ENCODE measurements around the gene WWOX. TPM values are rescaled to one million over a fixed set of nuclear protein-coding genes. Genes with fewer than 3 reads are reported as not detected.

Gene WWOX
- total RNA-seq, 5 donors from 2014 or later (not counting 1 experiment from before 2014, with no cell fraction given) = 21.2 to 26.0 (median 22.6) TPM

DNA sequence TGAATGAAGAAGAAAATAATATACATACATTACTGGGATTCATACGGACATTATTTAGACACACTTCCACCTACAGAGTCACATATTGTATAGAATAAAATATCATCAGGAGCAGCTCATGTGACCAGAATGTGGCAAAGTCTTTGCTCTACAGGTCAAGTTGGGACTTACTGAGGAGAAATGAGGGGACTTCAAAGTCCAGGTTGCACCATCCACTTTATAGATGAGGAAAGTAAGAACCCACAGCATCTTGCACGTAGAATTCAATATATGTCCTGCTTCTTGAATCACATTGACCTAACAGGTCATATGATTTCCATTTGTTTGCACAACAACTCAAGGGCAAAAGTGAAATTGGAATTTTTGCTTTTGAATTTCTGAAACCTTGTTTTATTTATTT lies 524.3 kb downstream of the WWOX start:
- H3K27me3 Mint-ChIP-seq = no peaks in the 10 kb centered on the region
- no peak overlapping the region for H3K4me3 ChIP-seq (ENCODE audit: control insufficient read depth in 1 of 2, extremely low read depth in 1 of 2, low read length in 1 of 2)
- H3K4me3 Mint-ChIP-seq = no peak overlapping the region
- DNase-seq (no peak), ATAC-seq (replicated peaks in 1 of 4) (no peak)
- H3K27me3 ChIP-seq (replicated peaks in 1 of 2; ENCODE audit: control insufficient read depth in 2 of 2, extremely low read depth in 1 of 2, insufficient read depth in 2 of 2, low read length in 1 of 2) = no peaks in the 10 kb centered on the region
- H3K36me3 ChIP-seq (ENCODE audit: control insufficient read depth in 2 of 2, extremely low read depth in 1 of 2, insufficient read depth in 1 of 2, low read length in 1 of 2) = no peaks in the 10 kb centered on the region
- CTCF ChIA-PET = no interaction called here
- H3K9me3 ChIP-seq = no peaks in the 10 kb centered on the region
- no peaks in the 10 kb centered on the region for H3K4me1 ChIP-seq (ENCODE audit: control insufficient read depth in 1 of 2, extremely low read depth in 1 of 2, insufficient read depth in 2 of 2, low read length in 2 of 2)
- no peak overlapping the region for H3K27ac Mint-ChIP-seq
- H3K9me3 Mint-ChIP-seq = peaks cover 4 to 15% (median 4%) of the 10 kb centered on the region in 3 donors
- H3K36me3 Mint-ChIP-seq = peaks cover 27% of the 10 kb centered on the region
- H3K27ac ChIP-seq (ENCODE audit: low read length) = no peak overlapping the region
- no CpG with 5 or more reads among the region's 2 CpGs for WGBS (ENCODE audit: insufficient coverage)
- POLR2A ChIA-PET = no interaction called here
- peaks cover 0 to 1% (median 0%) of the 10 kb centered on the region in 3 donors for H3K4me1 Mint-ChIP-seq

DNA sequence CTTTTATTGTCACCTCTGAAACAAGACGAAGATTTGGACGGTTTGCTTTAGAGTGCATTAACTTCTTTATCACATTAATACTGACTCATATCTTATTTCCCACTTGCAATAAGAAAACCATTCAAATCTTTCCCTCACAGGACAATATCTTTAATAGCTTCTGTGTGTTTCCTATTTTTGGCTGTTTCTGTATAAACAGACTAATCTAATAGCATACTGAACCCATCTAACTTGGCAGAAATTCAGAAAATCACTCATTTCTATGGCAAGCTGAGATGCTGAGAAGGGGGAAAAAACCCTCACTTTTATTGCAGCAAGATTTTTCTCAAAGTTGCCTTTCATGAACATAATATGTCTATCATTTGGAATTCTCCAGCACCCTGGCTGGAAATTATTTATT lies 524.9 kb downstream of the WWOX start:
- Mint-ChIP-seq H3K36me3 (peaks cover 30% of the 10 kb centered on the region), H3K27me3 (no peaks in the 10 kb centered on the region), H3K9me3 (peaks cover 4 to 19% (median 4%) of the 10 kb centered on the region in 3 donors), H3K4me1 (peaks cover 0 to 1% (median 0%) of the 10 kb centered on the region in 3 donors), H3K4me3 (no peak overlapping the region), H3K27ac (no peak overlapping the region)
- ChIA-PET CTCF (no interaction called here), POLR2A (no interaction called here)
- 93% methylated on average over 2 of the region's 2 CpGs for WGBS (ENCODE audit: insufficient coverage)
- Histone ChIP-seq H3K4me3 (ENCODE audit: control insufficient read depth in 1 of 2, extremely low read depth in 1 of 2, low read length in 1 of 2) (no peak overlapping the region), H3K9me3 (no peaks in the 10 kb centered on the region), H3K36me3 (ENCODE audit: control insufficient read depth in 2 of 2, extremely low read depth in 1 of 2, insufficient read depth in 1 of 2, low read length in 1 of 2) (no peaks in the 10 kb centered on the region), H3K27me3 (replicated peaks in 1 of 2; ENCODE audit: control insufficient read depth in 2 of 2, extremely low read depth in 1 of 2, insufficient read depth in 2 of 2, low read length in 1 of 2) (no peaks in the 10 kb centered on the region), H3K27ac (ENCODE audit: low read length) (no peak overlapping the region), H3K4me1 (ENCODE audit: control insufficient read depth in 1 of 2, extremely low read depth in 1 of 2, insufficient read depth in 2 of 2, low read length in 2 of 2) (no peaks in the 10 kb centered on the region)
- DNase-seq = no peak
- no peak for ATAC-seq (replicated peaks in 1 of 4)

DNA sequence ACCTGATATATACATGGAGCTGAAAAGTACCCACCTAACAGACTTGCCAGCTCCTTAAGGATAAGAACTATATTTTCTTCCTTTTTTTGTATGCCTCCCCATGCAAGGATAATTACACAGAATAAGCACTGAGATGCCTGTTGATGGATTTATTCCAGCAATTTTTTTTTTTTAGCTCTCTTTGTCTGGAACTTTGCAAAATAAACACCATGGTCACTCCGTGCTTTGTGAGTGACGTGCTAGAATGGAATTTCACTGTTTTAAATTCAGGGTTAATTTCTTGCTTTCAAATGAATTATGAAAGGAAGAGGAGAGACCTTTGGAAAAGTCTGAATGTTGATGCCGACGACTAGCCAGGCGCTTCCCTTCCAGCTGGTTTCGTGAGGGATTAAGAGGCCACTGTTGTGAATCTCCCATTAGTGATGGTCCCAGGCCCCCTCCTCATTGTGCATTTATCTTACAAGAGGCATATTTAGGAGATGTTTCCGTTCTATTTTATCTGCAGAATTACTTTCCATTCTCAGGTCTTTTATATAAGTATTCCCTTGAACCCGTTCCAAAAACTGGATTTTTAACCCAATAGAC lies 529.1 kb downstream of the WWOX start:
- Mint-ChIP-seq H3K4me3 (no peak overlapping the region), H3K27me3 (no peaks in the 10 kb centered on the region), H3K27ac (no peak overlapping the region), H3K4me1 (no peaks in the 10 kb centered on the region), H3K9me3 (peaks cover 4 to 22% (median 15%) of the 10 kb centered on the region in 3 donors), H3K36me3 (peaks cover 28% of the 10 kb centered on the region)
- H3K4me3 ChIP-seq (ENCODE audit: control insufficient read depth in 1 of 2, extremely low read depth in 1 of 2, low read length in 1 of 2) = no peak overlapping the region
- ATAC-seq (replicated peaks in 1 of 4) = no peak
- H3K36me3 ChIP-seq (ENCODE audit: control insufficient read depth in 2 of 2, extremely low read depth in 1 of 2, insufficient read depth in 1 of 2, low read length in 1 of 2) = no peaks in the 10 kb centered on the region
- no peaks in the 10 kb centered on the region for H3K9me3 ChIP-seq
- no peaks in the 10 kb centered on the region for H3K4me1 ChIP-seq (ENCODE audit: control insufficient read depth in 1 of 2, extremely low read depth in 1 of 2, insufficient read depth in 2 of 2, low read length in 2 of 2)
- ChIA-PET CTCF (no interaction called here), POLR2A (no interaction called here)
- no peaks in the 10 kb centered on the region for H3K27me3 ChIP-seq (replicated peaks in 1 of 2; ENCODE audit: control insufficient read depth in 2 of 2, extremely low read depth in 1 of 2, insufficient read depth in 2 of 2, low read length in 1 of 2)
- no peak overlapping the region for H3K27ac ChIP-seq (ENCODE audit: low read length)
- DNase-seq = no peak
- WGBS (ENCODE audit: insufficient coverage) = 100% methylated on average over 3 of the region's 8 CpGs

- Histone ChIP-seq H3K27ac (ENCODE audit: low read length) (no peak overlapping the region), H3K9me3 (no peaks in the 10 kb centered on the region), H3K4me1 (ENCODE audit: control insufficient read depth in 1 of 2, extremely low read depth in 1 of 2, insufficient read depth in 2 of 2, low read length in 2 of 2) (no peaks in the 10 kb centered on the region), H3K4me3 (ENCODE audit: control insufficient read depth in 1 of 2, extremely low read depth in 1 of 2, low read length in 1 of 2) (no peak overlapping the region), H3K36me3 (ENCODE audit: control insufficient read depth in 2 of 2, extremely low read depth in 1 of 2, insufficient read depth in 1 of 2, low read length in 1 of 2) (no peaks in the 10 kb centered on the region), H3K27me3 (replicated peaks in 1 of 2; ENCODE audit: control insufficient read depth in 2 of 2, extremely low read depth in 1 of 2, insufficient read depth in 2 of 2, low read length in 1 of 2) (no peaks in the 10 kb centered on the region)
- Mint-ChIP-seq H3K4me3 (no peak overlapping the region), H3K27ac (no peak overlapping the region), H3K36me3 (peaks cover 28% of the 10 kb centered on the region), H3K9me3 (peaks cover 4 to 22% (median 15%) of the 10 kb centered on the region in 3 donors), H3K4me1 (no peaks in the 10 kb centered on the region), H3K27me3 (no peaks in the 10 kb centered on the region)
- no CpG with 5 or more reads among the region's 1 CpG for WGBS (ENCODE audit: insufficient coverage)
- DNase-seq = no peak
- ChIA-PET CTCF (no interaction called here), POLR2A (no interaction called here)
- ATAC-seq (replicated peaks in 1 of 4) = no peak
Observed at GRCh38 chr16:78629173-78629572, 529.7 kb downstream of the WWOX start.

DNA sequence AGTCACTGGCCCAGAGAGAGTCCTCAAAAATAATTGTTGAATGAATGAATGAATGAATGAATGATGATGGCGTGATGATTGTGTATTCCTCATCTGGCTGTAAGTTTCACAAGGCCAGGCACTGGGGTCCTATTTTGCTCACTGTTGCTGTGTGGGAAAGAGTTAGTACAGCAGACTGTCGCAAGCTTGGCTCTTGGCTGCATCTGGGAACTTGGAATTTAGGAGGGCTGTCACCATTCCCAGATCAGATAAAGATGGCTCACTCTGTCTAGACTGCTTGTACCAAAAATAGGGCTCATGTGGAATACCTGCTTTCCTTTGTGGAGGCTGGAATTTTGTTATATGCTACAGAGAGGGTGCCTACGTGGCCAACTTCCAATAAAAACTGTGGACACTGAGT lies 530.6 kb downstream of the WWOX start:
- no peak for DNase-seq

DNA sequence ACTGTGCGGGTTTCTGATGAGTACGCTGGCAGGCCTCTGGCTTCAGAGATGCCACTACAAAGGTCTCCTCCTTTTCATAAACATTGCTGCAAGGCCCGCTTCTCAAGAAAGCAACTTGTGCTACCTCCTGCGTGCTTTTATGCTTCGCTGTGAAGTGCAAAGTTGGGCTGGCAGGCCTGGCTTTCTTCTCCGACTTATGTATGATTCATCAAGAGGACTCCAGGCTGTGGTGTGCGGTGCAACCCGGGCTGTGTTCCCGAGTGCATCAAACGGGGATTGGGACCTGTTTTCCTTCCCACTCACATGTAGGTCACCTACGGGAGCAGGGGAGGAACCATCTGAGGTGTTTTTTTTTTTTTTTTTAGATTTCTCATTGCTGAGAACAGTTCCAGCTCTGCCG lies 534.1 kb downstream of the WWOX start:
- no peak overlapping the region for H3K4me3 Mint-ChIP-seq
- 73% methylated on average over 10 of the region's 12 CpGs for WGBS (ENCODE audit: insufficient coverage)
- POLR2A ChIA-PET = no interaction called here
- no peak for DNase-seq
- H3K27me3 ChIP-seq (replicated peaks in 1 of 2; ENCODE audit: control insufficient read depth in 2 of 2, extremely low read depth in 1 of 2, insufficient read depth in 2 of 2, low read length in 1 of 2) = no peaks in the 10 kb centered on the region
- H3K4me1 ChIP-seq (ENCODE audit: control insufficient read depth in 1 of 2, extremely low read depth in 1 of 2, insufficient read depth in 2 of 2, low read length in 2 of 2) = no peaks in the 10 kb centered on the region
- no peak overlapping the region for H3K27ac ChIP-seq (ENCODE audit: low read length)
- H3K36me3 Mint-ChIP-seq = peaks cover 20% of the 10 kb centered on the region
- H3K4me3 ChIP-seq (ENCODE audit: control insufficient read depth in 1 of 2, extremely low read depth in 1 of 2, low read length in 1 of 2) = no peak overlapping the region
- H3K4me1 Mint-ChIP-seq = no peaks in the 10 kb centered on the region
- no peaks in the 10 kb centered on the region for H3K36me3 ChIP-seq (ENCODE audit: control insufficient read depth in 2 of 2, extremely low read depth in 1 of 2, insufficient read depth in 1 of 2, low read length in 1 of 2)
- no peaks in the 10 kb centered on the region for H3K27me3 Mint-ChIP-seq
- ATAC-seq (replicated peaks in 1 of 4) = no peak
- peaks cover 0 to 22% (median 15%) of the 10 kb centered on the region in 3 donors for H3K9me3 Mint-ChIP-seq
- H3K9me3 ChIP-seq = no peaks in the 10 kb centered on the region
- no peak overlapping the region for H3K27ac Mint-ChIP-seq
- CTCF ChIA-PET = no interaction called here

More for the DNA sequence above, 530.6 kb downstream of the WWOX start:
- no peak overlapping the region for H3K27ac ChIP-seq (ENCODE audit: low read length)
- no peak for ATAC-seq (replicated peaks in 1 of 4)
- H3K4me1 ChIP-seq (ENCODE audit: control insufficient read depth in 1 of 2, extremely low read depth in 1 of 2, insufficient read depth in 2 of 2, low read length in 2 of 2) = no peaks in the 10 kb centered on the region
- Mint-ChIP-seq H3K27me3 (no peaks in the 10 kb centered on the region), H3K36me3 (peaks cover 29% of the 10 kb centered on the region), H3K4me3 (no peak overlapping the region), H3K27ac (no peak overlapping the region), H3K9me3 (peaks cover 4 to 22% (median 15%) of the 10 kb centered on the region in 3 donors), H3K4me1 (no peaks in the 10 kb centered on the region)
- CTCF ChIA-PET = no interaction called here
- H3K9me3 ChIP-seq = no peaks in the 10 kb centered on the region
- POLR2A ChIA-PET = no interaction called here
- no peak overlapping the region for H3K4me3 ChIP-seq (ENCODE audit: control insufficient read depth in 1 of 2, extremely low read depth in 1 of 2, low read length in 1 of 2)
- WGBS (ENCODE audit: insufficient coverage) = 100% methylated on average over 3 of the region's 3 CpGs
- no peaks in the 10 kb centered on the region for H3K27me3 ChIP-seq (replicated peaks in 1 of 2; ENCODE audit: control insufficient read depth in 2 of 2, extremely low read depth in 1 of 2, insufficient read depth in 2 of 2, low read length in 1 of 2)
- H3K36me3 ChIP-seq (ENCODE audit: control insufficient read depth in 2 of 2, extremely low read depth in 1 of 2, insufficient read depth in 1 of 2, low read length in 1 of 2) = no peaks in the 10 kb centered on the region

DNA sequence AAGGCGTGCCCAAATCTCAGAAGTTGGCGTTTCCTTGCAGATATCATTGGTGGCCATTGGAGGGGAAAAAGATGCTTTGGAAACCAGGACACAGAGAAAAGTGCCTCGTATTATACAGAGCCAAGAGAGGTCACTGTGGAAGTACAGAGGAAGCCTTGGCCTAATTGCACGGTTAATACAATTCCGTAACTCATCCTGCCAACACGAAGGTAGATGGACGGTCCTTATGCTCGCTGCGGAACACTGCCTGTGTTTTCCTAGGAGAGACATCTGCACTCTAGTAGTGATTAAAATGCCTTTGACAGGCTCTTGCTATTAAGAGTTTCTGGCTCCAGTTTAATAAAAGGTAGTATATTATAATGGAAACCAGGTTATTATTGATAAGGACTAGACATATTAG lies 536.4 kb downstream of the WWOX start:
- H3K27ac Mint-ChIP-seq = no peak overlapping the region
- Histone ChIP-seq H3K9me3 (no peaks in the 10 kb centered on the region), H3K4me1 (ENCODE audit: control insufficient read depth in 1 of 2, extremely low read depth in 1 of 2, insufficient read depth in 2 of 2, low read length in 2 of 2) (no peaks in the 10 kb centered on the region), H3K27me3 (replicated peaks in 1 of 2; ENCODE audit: control insufficient read depth in 2 of 2, extremely low read depth in 1 of 2, insufficient read depth in 2 of 2, low read length in 1 of 2) (peaks cover 0 to 2% of the 10 kb centered on the region in 2 experiments), H3K36me3 (ENCODE audit: control insufficient read depth in 2 of 2, extremely low read depth in 1 of 2, insufficient read depth in 1 of 2, low read length in 1 of 2) (no peaks in the 10 kb centered on the region), H3K4me3 (ENCODE audit: control insufficient read depth in 1 of 2, extremely low read depth in 1 of 2, low read length in 1 of 2) (no peak overlapping the region), H3K27ac (ENCODE audit: low read length) (no peak overlapping the region)
- ChIA-PET CTCF (no interaction called here), POLR2A (no interaction called here)
- DNase-seq (no peak), ATAC-seq (replicated peaks in 1 of 4) (no peak)
- H3K4me3 Mint-ChIP-seq = no peak overlapping the region
- peaks cover 12% of the 10 kb centered on the region for H3K36me3 Mint-ChIP-seq
- 91% methylated on average over 9 of the region's 9 CpGs for WGBS (ENCODE audit: insufficient coverage)
- H3K27me3 Mint-ChIP-seq = no peaks in the 10 kb centered on the region
- H3K4me1 Mint-ChIP-seq = no peaks in the 10 kb centered on the region
- H3K9me3 Mint-ChIP-seq = peaks cover 0 to 6% (median 4%) of the 10 kb centered on the region in 3 donors
